HEK293T (cell line): ENCODE results near the gene PLEKHB2.
"Not testable (repeated sequence)": the region's sequence is repeated elsewhere in the genome, so short reads cannot be mapped to it uniquely, and the experiment has no call there.

ENCODE experiments used
- CTCF ChIA-PET: fragments of 350-600 bp; formaldehyde crosslinking; extraction: SDS; loops from one replicate; lab custom pipeline; 2021; ENCODE audit warnings: antibody characterized with exemption, inconsistent platforms; lab: Yijun Ruan, JAX
- POLR2A ChIA-PET: fragments of 350-600 bp; formaldehyde crosslinking; extraction: SDS; loops from one replicate; lab custom pipeline; 2020; ENCODE audit warnings: antibody characterized with exemption, inconsistent platforms; lab: Yijun Ruan, JAX
- DNase-seq: peaks from one replicate; pipeline ENCODE4 v3.0.0; 2012; ENCODE audit warnings: mixed read lengths; ENCODE audit errors: extremely low spot score
- ARNT ChIP-seq: fragments of 450-650 bp; IDR thresholded peaks from 2 replicates; pipeline ENCODE4 v1.6.1; 2017; ENCODE audit warnings: mild to moderate bottlenecking
- BHLHE40 ChIP-seq: fragments of 450-650 bp; IDR thresholded peaks from 2 replicates; pipeline ENCODE4 v1.6.1; 2016; ENCODE audit warnings: mild to moderate bottlenecking, moderate library complexity, borderline replicate concordance
- CTBP1 ChIP-seq: fragments of 450-650 bp; IDR thresholded peaks from 2 replicates; pipeline ENCODE4 v1.6.1; 2016; ENCODE audit warnings: borderline replicate concordance
- ELF4 ChIP-seq: fragments of 450-650 bp; IDR thresholded peaks from 2 replicates; pipeline ENCODE4 v1.6.1; 2017; ENCODE audit warnings: antibody characterized with exemption
- FOXA1 ChIP-seq: fragments of 450-650 bp; IDR thresholded peaks from 2 replicates; pipeline ENCODE4 v1.6.1; 2016; ENCODE audit warnings: mild to moderate bottlenecking
- FOXK2 ChIP-seq: fragments of 450-650 bp; IDR thresholded peaks from 2 replicates; pipeline ENCODE4 v1.6.1; 2016; ENCODE audit warnings: mild to moderate bottlenecking
- FOXM1 ChIP-seq: fragments of 450-650 bp; IDR thresholded peaks from 2 replicates; pipeline ENCODE4 v1.6.1; 2017; ENCODE audit warnings: mild to moderate bottlenecking, borderline replicate concordance
- HDGF ChIP-seq: fragments of 450-650 bp; IDR thresholded peaks from 2 replicates; pipeline ENCODE4 v1.6.1; 2017; ENCODE audit warnings: antibody characterized with exemption, borderline replicate concordance
- L3MBTL2 ChIP-seq: fragments of 450-650 bp; conservative IDR thresholded peaks from 2 replicates; pipeline ENCODE4 v1.6.1; 2016; ENCODE audit warnings: mild to moderate bottlenecking
- LEF1 ChIP-seq: fragments of 450-650 bp; IDR thresholded peaks from 2 replicates; pipeline ENCODE4 v1.6.1; 2017; ENCODE audit warnings: mild to moderate bottlenecking, borderline replicate concordance
- NFRKB ChIP-seq: fragments of 450-650 bp; IDR thresholded peaks from 2 replicates; pipeline ENCODE4 v1.6.1; 2016; ENCODE audit warnings: mild to moderate bottlenecking, moderate library complexity
- PKNOX1 ChIP-seq: fragments of 450-650 bp; IDR thresholded peaks from 2 replicates; pipeline ENCODE4 v1.6.1; 2016
- SP1 ChIP-seq: fragments of 450-650 bp; IDR thresholded peaks from 2 replicates; pipeline ENCODE4 v1.6.1; 2017
- SUZ12 ChIP-seq: fragments of 450-650 bp; IDR thresholded peaks from 2 replicates; pipeline ENCODE4 v1.6.1; 2016; ENCODE audit warnings: mild to moderate bottlenecking
- TARDBP ChIP-seq: fragments of 450-650 bp; IDR thresholded peaks from 2 replicates; pipeline ENCODE4 v1.6.1; 2016
- ZNF384 ChIP-seq: fragments of 450-650 bp; IDR thresholded peaks from 2 replicates; pipeline ENCODE4 v1.6.1; 2016

PLEKHB2 gene

GRCh38 chr2:131077966-131078365 is 27.2 kb upstream of the PLEKHB2 start:
- no peak for TF ChIP-seq HDGF
- TF ChIP-seq ELF4, result no peak
- no peak for TF ChIP-seq FOXM1
- TF ChIP-seq FOXA1, result no peak
- no peak for TF ChIP-seq L3MBTL2
- TF ChIP-seq SP1, result no peak
- no peak for TF ChIP-seq LEF1
- no peak for TF ChIP-seq FOXK2
- TF ChIP-seq SUZ12, result no peak
- no peak for TF ChIP-seq NFRKB
- no peak for TF ChIP-seq ARNT
- TF ChIP-seq CTBP1, result no peak
- no peak for TF ChIP-seq TARDBP
- no peak for TF ChIP-seq BHLHE40
- TF ChIP-seq PKNOX1, result no peak
- TF ChIP-seq ZNF384, result no peak
- no peak for DNase-seq
- ChIA-PET POLR2A (no interaction called here), CTCF (no interaction called here)

GRCh38 chr2:131079931-131080330 is 25.2 kb upstream of the PLEKHB2 start:
- POLR2A ChIA-PET, DNase-seq, CTCF ChIA-PET: not testable (repeated sequence)

GRCh38 chr2:131081190-131081589 is 23.9 kb upstream of the PLEKHB2 start:
- CTCF ChIA-PET, result no interaction called here
- no peak for DNase-seq
- POLR2A ChIA-PET, result interaction anchor here (1.7 kb wide), 1 partner anchor 12 kb away, joined by 5 read pairs; the partner anchor contains the start of gene FAM168B
- TF ChIP-seq ARNT (no peak), ZNF384 (no peak), ELF4 (no peak), NFRKB (no peak), BHLHE40 (no peak), SP1 (no peak), FOXM1 (no peak)

GRCh38 chr2:131085646-131086045 is 19.5 kb upstream of the PLEKHB2 start:
- POLR2A ChIA-PET, result no interaction called here
- DNase-seq, result no peak
- CTCF ChIA-PET, result no interaction called here
- TF ChIP-seq ELF4 (no peak), NFRKB (no peak), LEF1 (no peak), CTBP1 (no peak), BHLHE40 (no peak), ARNT (no peak), TARDBP (no peak), FOXA1 (no peak), SP1 (no peak), FOXM1 (no peak), L3MBTL2 (no peak), FOXK2 (no peak), PKNOX1 (no peak), ZNF384 (no peak), HDGF (no peak)

- ChIA-PET CTCF (no interaction called here), POLR2A (interaction anchor here (0.7 to 1.4 kb wide), 4 partner anchors 10 to 33 kb away, joined by 3 read pairs; no protein-coding TSS in a partner anchor)
- DNase-seq, result no peak
- no peak for TF ChIP-seq SP1
- TF ChIP-seq SUZ12, result no peak
- TF ChIP-seq CTBP1, result no peak
- TF ChIP-seq FOXA1, result no peak
- TF ChIP-seq ZNF384, result no peak
- no peak for TF ChIP-seq TARDBP
- TF ChIP-seq NFRKB, result no peak
- no peak for TF ChIP-seq LEF1
These were observed 12.6 kb upstream of the PLEKHB2 start for GRCh38 chr2:131092458-131093005.

GRCh38 chr2:131093006-131093695 is 12.0 kb upstream of the PLEKHB2 start, which contains the start of gene FAM168B:
Gene FAM168B (minus strand): TSS chr2:131093460. CDS start chr2:131082646, 10,814 bp downstream.
- ChIA-PET POLR2A (interaction anchor here (0.7 to 2.6 kb wide), 7 partner anchors 10 to 276 kb away, joined by 3 to 35 read pairs (median 3); partner anchors contain the start of gene PLEKHB2), CTCF (no interaction called here)
- TF ChIP-seq ZNF384, result no peak
- peak; percentile 87 for TF ChIP-seq LEF1
- no peak for TF ChIP-seq NFRKB
- TF ChIP-seq FOXK2, result no peak
- DNase-seq, result peak; percentile 90

- ChIA-PET POLR2A (interaction anchor here (1.0 to 2.6 kb wide), 5 partner anchors 10 to 276 kb away, joined by 3 to 35 read pairs (median 5); partner anchors contain the start of gene PLEKHB2), CTCF (no interaction called here)
- DNase-seq, result peak; percentile 64
- TF ChIP-seq BHLHE40, result no peak
- no peak for TF ChIP-seq SUZ12
- TF ChIP-seq SP1, result no peak
- TF ChIP-seq ARNT, result no peak
- no peak for TF ChIP-seq ZNF384
- no peak for TF ChIP-seq TARDBP
- no peak for TF ChIP-seq FOXA1
These were observed 11.3 kb upstream of the PLEKHB2 start for GRCh38 chr2:131093696-131094462.
